GM21528 (cell line): ENCODE measurements around the gene RAD51D.
"Not testable (repeated sequence)": the region's sequence is repeated elsewhere in the genome, so short reads cannot be mapped to it uniquely, and the experiment has no call there.

Experiments
- ATAC-seq: cut with Tn5 transposase; IDR thresholded peaks from one replicate; pipeline ENCODE4 v1.9.1; 2021; ENCODE audit warnings: mild to moderate bottlenecking, moderate library complexity; ENCODE audit not compliant: unreplicated experiment, low FRiP score

The RAD51D gene

GRCh38 chr17:35119370-35120165 is at the start of gene RAD51D:
Gene RAD51D (minus strand): TSS chr17:35119860. CDS start chr17:35119613, 247 bp downstream.
- peak; percentile 68 for ATAC-seq

- ATAC-seq: no peak
These were observed 48.0 kb upstream of the RAD51D start for GRCh38 chr17:35167666-35168065.

DNA sequence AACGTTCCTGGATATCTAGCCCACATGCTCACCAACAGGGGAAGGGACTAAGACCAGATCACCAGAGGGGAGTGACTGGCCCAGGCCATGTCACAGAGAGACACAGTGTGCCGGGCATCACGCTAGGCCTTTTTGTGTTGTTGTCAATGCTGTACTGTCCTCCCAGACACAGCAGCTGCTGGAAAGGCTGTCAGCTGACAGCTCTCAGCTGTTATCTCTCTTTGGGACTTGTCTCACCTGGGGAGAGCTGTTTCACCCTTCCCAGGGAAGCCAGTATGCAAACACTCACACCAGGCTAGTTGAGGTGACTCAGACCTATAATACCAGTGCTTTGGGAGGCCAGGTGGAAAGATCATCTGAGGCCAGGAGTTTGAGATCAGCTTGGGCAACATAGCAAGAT is 47.4 kb upstream of the RAD51D start:
- ATAC-seq: no peak

- no peak for ATAC-seq
These were observed 46.9 kb upstream of the RAD51D start for GRCh38 chr17:35166526-35166925.

- no peak for ATAC-seq
These were observed 45.1 kb upstream of the RAD51D start for GRCh38 chr17:35164716-35165115.

DNA sequence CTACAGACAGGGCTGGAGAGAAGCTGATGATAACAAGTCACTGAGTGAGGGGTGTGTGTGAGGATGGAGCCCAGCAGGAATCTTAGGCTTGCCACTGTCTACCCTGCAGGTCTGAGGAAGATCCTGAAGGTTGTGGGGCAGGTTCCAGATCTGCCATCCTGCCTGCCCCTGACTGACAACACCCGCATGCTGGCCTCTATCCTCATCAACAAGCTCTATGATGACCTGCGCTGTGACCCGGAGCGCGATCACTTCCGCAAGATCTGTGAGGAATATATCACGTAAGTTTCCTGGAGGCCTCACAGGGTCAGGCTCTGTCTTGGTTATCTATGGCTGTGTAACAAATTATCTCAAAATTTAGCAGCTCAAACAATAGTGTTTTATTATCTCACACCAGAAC is 44.2 kb upstream of the RAD51D start:
- ATAC-seq: no peak

DNA sequence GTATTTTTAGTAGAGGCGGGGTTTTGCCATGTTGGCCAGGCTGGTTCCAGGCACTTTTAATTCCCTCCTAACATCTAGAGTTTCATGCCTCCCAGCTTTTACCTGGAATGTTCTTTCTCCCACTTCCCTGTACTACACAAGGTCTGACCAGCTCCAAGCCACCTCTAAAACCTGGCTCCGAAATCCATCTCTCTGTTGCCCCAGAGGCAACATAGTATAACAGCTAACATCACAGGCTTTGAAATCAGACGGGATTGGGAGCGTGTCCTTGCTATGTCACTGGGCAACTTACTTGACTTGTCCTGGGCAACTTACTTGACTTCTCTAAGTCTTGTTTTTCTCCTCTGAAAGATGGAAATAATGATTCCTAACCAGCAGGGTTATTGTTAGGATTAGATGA is 43.1 kb upstream of the RAD51D start:
- no peak for ATAC-seq

GRCh38 chr17:35161281-35161761 is 41.7 kb upstream of the RAD51D start:
- no peak for ATAC-seq

- no peak for ATAC-seq
These were observed 40.9 kb upstream of the RAD51D start for GRCh38 chr17:35160354-35161201.

GRCh38 chr17:35159940-35160339 is 40.3 kb upstream of the RAD51D start:
- no peak for ATAC-seq

GRCh38 chr17:35155246-35155645 is 35.6 kb upstream of the RAD51D start:
- no peak for ATAC-seq

GRCh38 chr17:35154196-35155165 is 34.8 kb upstream of the RAD51D start:
- ATAC-seq: no peak

- ATAC-seq: no peak
These were observed 32.9 kb upstream of the RAD51D start for GRCh38 chr17:35152421-35153140.

DNA sequence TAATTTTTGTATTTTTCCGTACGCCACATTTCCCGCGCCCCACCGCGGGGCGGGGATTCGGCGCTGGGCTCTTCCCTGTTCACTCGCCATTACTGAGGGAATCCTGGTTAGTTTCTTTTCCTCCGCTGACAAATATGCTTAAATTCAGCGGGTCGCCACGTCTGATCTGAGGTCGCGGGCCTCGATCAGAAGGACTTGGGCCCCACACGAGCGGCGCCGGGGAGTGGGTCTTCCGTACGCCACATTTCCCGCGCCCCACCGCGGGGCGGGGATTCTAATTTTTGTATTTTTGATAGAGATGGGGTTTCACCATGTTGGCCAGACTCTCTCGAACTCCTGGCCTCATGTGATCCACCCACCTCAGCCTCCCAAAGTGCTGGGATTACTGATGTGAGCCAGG is 31.4 kb upstream of the RAD51D start:
- not testable (repeated sequence) for ATAC-seq

DNA sequence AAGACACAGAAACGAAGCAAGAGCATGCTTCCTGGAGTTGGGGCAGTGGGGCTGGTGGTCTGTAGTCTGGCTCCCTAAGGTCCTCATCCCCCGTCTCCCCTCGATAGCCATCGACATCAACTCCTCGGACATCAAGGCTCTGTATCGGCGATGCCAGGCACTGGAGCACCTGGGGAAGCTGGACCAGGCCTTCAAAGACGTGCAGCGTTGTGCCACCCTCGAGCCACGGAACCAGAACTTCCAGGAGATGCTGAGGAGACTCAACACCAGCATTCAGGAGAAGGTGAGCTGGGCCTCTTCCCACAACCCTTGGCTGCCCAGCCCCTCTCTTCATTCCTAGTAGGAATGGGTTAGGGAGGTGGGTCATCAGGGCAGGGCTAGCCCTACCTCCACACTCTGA is 30.3 kb upstream of the RAD51D start:
- no peak for ATAC-seq

- ATAC-seq: no peak
These were observed 28.5 kb upstream of the RAD51D start for GRCh38 chr17:35148144-35148543.

DNA sequence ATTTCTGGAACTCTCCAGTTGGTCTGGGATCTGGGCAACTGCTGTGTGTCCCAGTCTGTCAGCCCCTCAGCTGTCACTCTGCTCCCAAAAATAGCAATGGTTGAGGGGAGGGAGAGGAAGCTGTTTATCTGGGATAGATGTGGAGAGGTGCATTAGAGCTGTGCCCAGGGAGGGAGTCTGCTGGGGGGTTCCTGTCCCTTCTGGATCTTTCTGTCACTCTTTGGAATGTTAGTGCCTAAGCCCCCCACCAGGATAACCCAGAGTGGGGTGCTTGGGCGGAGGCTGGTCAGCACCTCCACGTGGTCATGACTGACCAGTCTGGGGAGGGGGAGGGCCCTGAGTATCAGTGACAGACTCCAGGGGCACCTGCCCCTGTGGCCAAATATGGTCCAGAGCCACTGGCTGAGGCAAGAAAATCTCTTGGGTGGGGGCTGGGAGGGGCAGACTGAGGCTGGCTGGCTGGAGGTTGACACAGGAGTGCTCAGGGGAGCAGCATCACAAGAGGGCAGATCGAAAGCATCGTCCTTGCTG is 27.8 kb upstream of the RAD51D start, which contains the start of gene UNC45B:
Gene UNC45B (plus strand): TSS at position 443 of the 531 bp plus-strand sequence. CDS start 447 bp downstream, outside the sequence.
- no peak for ATAC-seq

- no peak for ATAC-seq
These were observed 26.7 kb upstream of the RAD51D start for GRCh38 chr17:35146214-35146833.

DNA sequence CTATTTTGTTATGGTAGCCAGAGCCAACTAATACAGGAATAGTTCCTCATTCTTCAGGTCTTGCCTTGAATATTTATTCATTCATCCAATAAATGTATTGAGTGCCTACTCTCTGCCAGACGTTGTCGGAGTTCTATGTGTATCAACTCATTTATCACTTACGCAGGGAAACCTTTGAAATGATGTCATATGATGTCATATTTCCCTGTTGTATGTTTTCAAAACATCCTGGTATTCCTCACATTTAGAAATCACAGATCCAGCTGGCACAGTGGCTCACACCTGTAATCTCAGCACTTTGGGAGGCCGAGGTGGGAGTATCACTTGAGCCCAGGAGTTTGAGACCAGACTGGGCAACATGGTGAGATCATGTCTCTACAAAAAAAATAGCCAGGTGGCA is 25.2 kb upstream of the RAD51D start:
- ATAC-seq: no peak
